COLO668 (cell line): ENCODE data around the gene STK11.

Experiments used
- DNase-seq: peaks from one replicate; lab custom pipeline; 2025; ENCODE audit not compliant: unreplicated experiment; lab: John Stamatoyannopoulos, UW

Gene STK11

DNA sequence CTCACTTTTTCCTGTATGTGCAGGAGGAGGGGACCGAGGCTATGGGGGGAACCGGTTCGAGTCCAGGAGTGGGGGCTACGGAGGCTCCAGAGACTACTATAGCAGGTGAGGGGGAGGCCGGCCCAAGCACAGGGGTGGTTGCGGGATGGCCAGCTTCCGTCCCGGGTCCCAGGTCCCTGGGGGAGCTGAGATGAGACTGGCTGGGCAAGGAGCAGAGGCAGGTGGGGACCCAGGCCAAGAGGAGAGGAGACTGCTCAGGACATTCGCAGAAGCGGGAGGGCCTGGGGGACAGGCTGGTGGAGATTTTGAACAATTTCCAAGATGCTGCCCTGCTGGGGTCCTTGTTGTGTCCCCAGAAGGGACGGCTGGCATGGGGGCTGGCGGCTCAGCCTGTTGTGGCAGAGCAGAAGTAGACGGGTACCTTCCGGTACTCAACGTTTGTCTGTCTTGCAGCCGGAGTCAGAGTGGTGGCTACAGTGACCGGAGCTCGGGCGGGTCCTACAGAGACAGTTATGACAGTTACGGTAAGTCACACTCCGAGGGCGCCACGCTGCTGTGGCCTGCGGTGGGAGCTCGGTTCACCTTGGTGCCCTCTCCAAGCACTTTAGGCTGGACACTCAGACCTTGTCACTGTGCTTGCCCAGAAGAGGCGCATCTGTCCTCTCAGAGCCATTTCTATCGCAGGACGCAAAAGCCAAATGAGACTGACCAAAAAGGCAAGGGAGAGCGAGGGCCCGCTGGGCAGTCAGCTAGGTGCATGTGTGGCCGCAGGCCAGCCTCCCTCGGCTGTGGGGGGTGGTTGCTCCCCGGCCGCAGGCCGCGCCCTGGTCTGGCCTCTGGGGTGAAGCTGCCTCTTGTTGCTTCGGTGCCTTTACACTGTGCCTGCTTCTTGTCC, 66.2 kb downstream of the STK11 start:
- DNase-seq, result peak; percentile 13

DNA sequence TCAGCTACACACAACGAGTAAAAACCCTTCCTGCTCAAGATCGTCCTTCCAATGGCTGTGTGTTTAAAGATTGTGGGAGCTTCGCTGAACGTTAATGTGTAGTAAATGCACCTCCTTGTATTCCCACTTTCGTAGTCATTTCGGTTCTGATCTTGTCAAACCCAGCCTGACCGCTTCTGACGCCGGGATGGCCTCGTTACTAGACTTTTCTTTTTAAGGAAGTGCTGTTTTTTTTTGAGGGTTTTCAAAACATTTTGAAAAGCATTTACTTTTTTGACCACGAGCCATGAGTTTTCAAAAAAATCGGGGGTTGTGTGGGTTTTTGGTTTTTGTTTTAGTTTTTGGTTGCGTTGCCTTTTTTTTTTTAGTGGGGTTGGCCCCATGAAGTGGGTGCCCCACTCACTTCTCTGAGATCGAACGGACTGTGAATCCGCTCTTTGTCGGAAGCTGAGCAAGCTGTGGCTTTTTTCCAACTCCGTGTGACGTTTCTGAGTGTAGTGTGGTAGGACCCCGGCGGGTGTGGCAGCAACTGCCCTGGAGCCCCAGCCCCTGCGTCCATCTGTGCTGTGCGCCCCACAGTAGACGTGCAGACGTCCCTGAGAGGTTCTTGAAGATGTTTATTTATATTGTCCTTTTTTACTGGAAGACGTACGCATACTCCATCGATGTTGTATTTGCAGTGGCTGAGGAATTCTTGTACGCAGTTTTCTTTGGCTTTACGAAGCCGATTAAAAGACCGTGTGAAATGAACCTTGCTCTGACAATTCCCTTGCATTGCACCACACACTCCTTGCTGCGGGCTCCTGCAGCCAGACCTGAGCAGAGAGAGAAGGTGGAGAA, 67.1 kb downstream of the STK11 start:
- DNase-seq, result no peak

DNA sequence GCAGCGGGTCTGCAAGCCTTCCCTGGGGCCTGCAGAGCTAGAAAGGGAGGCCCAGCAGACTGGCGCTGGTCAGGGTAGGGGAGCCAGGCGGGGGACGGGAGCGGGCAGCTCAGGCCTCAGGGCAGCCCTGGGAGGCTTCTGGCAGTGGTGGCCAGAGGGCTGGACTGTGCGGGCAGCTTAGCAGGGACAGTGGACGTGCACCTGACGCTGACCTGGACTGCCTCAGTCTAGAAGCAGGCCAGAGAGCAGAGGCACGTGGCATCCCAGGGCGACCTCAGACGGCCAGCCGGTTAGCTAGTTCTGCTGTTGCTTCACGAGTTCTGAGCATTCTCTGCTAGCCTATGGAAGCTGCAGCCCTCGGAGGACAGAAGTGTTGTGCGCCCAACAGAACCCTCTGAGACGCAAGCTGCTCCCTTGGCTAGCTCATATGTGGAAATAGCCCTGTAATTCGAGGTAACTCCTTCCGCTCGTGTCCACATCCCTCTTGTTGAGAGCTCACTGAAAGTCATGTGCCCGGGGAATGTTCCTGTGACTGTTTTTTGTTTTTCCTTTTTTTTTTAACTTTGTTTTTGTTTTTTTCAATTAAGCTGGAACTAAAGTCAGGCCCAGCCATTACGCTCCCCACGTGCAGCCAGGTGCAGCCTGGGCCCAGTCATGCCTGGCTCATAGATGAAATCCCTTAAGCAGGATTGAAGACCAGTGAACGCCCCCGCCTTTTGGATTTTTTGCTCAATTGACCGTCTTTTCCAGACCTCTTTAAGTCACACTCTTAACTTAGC, 67.9 kb downstream of the STK11 start:
- DNase-seq, result peak; percentile 26

DNA sequence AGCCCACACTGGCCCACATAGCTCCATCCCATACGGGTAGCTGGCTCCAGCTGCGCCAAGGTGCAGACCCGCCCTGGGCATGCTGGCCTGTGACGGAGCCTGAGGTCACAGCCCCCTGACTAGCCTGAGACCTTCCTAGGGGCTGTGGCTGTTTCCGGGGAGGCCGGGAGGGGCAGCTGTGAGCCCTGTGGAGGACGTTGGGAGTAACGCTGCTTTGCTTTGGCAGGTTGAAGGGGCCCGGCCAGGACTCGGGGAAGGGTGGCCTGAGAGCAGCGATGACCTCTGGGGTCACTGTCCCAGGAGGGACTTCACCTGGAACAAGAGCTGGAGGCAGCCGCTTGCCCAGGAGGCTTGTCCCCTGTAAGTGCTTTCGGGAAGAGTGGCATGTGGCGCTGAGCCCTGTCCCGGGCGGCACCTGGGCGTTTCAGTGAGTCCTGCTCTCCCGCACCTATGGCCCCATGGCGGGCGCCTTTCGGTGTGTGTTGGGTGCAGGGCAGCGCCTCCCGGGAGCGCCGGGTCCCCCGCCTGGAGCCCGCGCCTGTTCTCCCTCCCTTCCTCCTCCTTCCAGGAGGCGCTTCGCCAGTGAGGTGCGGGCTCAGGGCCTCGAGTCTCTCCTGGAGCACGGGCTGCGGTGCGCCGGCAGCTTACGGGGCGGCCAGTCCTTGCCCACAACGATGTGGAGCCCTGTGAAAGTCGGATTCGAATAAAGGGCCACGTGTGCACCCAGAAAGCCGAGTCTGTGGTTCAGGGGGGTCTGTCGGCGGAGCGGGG, 68.7 kb downstream of the STK11 start:
- DNase-seq, result peak; percentile 51

DNA sequence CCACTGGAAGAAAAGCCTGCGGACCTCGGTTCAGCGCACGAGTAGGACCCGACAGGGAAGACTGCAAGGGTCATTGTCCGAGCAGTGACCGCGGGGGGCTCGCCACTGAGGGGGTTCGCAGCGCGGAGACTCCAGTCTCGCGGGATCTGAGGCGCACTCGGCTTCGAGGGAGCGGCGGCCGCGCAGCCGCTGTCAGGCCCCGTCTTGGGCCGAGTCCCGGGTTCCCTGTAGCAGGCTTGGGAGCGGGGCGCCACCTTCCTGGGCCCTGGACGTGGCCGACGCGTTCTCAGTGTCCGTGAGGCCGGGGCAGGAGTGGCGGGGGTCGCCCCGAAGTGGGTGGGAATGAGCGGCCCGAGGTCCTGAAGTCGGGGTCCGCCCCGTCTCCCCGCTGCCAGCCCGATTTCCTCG, 69.3 kb downstream of the STK11 start:
- peak; percentile 66 for DNase-seq

DNA sequence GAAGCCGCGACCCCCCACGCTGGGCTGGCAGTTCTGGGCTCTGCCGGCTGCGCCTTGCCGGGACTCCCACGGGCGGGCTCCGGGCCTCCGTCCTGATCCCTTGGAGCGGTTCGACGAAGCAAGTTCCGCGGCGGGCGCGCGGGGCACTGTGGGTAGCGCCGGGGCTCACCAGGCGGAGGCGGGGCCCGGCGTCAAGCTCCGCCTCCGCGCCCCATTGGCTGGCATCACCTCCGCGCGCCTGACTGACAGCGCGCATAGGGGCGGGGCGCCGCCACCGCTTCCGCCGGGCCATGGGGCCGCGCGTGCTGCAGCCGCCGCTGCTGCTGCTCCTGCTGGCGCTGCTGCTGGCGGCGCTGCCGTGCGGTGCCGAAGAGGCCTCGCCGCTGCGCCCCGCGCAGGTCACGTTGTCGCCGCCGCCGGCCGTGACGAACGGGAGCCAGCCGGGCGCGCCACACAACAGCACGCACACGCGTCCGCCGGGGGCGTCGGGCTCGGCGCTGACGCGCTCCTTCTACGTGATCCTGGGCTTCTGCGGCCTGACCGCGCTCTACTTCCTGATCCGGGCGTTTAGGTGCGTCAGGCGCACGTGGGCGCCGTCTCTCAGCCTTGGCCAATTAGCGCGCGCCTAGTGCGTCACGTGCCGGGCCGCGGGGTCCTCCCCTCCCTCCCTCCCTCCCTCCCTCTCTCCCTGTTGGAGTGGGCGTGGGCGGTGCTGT, 69.8 kb downstream of the STK11 start, which contains the start of gene FAM174C:
Gene FAM174C, plus strand, starts transcription at position 271 of the 716 bp plus-strand sequence. Its CDS starts 20 bp downstream, at position 291.
- peak; percentile 98 for DNase-seq

DNA sequence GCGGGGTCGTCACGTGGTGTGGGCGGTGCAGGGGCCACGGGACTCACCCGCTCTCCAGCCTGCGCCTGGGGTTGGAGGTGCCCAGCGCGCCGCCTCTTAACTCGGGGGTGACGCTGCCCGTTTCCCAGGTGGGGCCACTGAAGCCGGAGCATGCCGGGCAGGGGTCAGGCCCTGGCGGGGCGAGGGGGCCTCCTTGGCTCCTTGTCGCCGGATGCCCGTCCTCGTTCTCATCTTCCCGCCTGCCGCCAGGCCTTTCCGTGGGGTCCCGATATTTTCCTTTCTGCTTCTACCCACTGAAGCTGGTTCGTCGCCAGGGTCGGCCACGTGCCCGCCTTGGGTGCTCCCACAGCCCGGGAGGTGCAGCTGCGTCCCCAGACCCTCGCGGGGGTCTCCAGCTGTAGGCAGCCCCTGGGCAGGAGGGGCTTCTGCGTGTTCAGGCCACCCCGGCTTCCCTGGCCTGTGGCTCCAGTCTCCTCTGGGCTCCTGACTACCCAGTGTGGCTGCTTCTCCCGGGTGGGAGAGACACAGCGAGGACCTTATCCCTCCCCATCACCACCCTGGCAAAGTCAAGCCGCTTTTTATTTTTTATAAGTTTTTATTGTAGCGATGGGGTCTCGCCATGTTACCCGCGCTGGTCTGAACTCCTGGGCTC, 70.5 kb downstream of the STK11 start:
- DNase-seq, result no peak

DNA sequence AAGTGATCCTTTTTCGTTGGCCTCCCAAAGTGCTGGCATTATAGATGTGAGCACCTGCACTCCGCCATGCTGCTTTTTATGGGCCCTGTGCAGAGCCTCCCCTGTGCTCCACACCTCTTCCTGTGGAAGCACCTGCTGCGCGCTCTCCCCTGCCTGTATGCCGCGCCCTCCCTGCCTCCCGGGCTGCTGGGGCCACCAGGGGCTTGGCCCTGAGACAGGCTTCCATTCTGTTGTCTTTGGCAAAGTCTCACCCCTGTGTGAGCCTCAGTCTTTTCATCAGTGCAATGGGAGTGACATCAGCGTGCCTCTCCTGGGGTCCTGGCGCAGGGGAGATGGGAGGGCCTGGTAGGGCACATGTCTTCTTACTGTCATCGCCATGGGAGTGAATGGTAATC, 71.0 kb downstream of the STK11 start:
- DNase-seq, result peak; percentile 78

DNA sequence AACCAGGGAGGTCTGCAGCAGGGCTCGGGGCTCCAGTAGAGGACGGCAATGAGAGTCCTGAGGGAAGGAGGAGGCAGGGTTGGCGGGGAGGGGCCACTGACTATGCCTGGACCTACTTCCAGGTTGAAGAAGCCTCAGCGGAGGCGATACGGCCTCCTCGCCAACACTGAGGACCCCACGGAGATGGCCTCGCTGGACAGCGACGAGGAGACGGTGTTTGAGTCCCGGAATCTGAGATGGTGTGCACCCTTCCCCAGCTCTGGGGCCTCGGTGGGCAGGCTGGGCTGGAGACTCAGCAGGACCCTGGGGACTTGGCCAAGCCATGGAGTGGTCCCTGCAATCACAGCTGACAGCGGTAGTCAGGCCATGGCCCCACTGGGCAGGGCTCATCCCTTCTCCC, 71.5 kb downstream of the STK11 start:
- no peak for DNase-seq
